Measurements from ENCODE around the gene RPS6KB1.
"Not testable (repeated sequence)": the region's sequence is repeated elsewhere in the genome, so short reads cannot be mapped to it uniquely, and the experiment has no call there.

DNA sequence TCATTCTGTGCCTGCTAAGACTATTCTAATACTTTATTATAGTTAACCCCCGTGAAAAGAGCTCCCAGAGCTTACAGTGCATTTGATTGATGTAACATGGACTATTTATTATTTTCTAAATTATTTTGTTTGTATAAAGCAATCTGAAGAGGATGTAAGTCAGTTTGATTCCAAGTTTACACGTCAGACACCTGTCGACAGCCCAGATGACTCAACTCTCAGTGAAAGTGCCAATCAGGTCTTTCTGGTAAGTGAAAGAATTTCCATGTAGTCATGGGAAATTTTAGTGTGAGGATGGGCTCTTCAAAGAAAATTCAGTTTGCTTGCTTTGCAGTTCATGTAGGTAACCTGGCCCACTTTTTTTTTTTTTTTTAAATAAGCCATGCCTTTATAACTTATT is 47.8 kb downstream of the RPS6KB1 start:
- TF ChIP-seq EZH2 (IDR thresholded peaks at IDR 0.05; ENCODE audit: borderline replicate concordance, low read length) = not testable (repeated sequence)
- TF ChIP-seq, protein P1, sequence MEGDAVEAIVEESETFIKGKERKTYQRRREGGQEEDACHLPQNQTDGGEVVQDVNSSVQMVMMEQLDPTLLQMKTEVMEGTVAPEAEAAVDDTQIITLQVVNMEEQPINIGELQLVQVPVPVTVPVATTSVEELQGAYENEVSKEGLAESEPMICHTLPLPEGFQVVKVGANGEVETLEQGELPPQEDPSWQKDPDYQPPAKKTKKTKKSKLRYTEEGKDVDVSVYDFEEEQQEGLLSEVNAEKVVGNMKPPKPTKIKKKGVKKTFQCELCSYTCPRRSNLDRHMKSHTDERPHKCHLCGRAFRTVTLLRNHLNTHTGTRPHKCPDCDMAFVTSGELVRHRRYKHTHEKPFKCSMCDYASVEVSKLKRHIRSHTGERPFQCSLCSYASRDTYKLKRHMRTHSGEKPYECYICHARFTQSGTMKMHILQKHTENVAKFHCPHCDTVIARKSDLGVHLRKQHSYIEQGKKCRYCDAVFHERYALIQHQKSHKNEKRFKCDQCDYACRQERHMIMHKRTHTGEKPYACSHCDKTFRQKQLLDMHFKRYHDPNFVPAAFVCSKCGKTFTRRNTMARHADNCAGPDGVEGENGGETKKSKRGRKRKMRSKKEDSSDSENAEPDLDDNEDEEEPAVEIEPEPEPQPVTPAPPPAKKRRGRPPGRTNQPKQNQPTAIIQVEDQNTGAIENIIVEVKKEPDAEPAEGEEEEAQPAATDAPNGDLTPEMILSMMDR (conservative IDR thresholded peaks at IDR 0.05 in 1 of 2, IDR thresholded peaks at IDR 0.05 in 1 of 2; ENCODE audit: extremely low read depth in 1 of 2, insufficient read depth in 1 of 2, low read depth in 1 of 2, low read length in 2 of 2) = not testable (repeated sequence)
